ENCODE results near the gene MYO15A. TPM values are rescaled to one million over a fixed set of nuclear protein-coding genes. Genes with fewer than 3 reads are reported as not detected.

MYO15A gene
- total RNA-seq, 1 donor from 2014 or later = 0.31 TPM

DNA sequence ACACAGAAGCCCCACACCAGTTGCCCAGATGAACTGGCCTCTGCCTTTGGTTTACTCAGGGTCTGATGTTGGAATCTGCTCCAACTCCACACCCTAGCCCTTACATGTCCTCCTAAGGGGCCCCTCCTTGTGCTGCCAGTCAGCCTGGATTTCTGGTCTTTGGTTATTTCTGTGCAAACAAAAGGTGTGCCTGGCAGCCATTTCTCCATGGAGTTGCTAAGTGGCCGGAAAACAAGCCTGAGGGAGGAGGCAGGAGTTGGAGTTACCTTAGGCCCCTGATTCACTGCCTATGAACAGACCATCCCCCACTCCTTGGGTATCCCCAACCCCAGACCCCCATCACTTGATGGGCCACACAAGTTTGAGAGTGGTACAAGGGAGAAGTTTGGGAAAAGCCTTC lies 70.6 kb downstream of the MYO15A start:
- intact Hi-C loops (cut with micrococcal nuclease) = no loop called here
- Mint-ChIP-seq H3K27ac (peak overlapping the region; percentile 44), H3K4me1 (ENCODE audit: low read depth) (peaks cover 26% of the 10 kb centered on the region)

DNA sequence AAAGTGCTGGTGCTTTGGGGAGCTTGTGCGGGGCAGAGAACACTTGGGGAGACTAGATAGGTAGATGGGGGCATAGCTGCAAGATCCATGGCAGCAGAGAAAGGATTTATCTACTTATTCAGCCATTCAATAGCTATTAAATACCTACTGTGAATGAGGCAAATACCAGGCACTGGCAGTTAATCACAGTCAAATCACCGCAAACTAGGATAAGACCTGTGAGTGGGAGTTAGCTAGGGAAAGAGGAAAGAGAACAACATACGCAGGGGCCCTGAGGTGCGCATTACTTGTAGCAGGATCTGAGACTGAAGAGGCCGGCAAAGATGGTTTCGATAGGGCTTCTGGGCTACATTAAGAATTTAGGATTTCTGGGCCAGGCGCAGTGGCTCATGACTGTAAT lies 71.2 kb downstream of the MYO15A start:
- Mint-ChIP-seq H3K9me3 (no peaks in the 10 kb centered on the region), H3K36me3 (ENCODE audit: low read depth) (peaks cover 6% of the 10 kb centered on the region), H3K4me3 (no peak overlapping the region), H3K27me3 (ENCODE audit: insufficient read depth) (no peaks in the 10 kb centered on the region), H3K27ac (peak overlapping the region; percentile 63), H3K4me1 (ENCODE audit: low read depth) (peaks cover 28% of the 10 kb centered on the region)
- intact Hi-C loops (cut with micrococcal nuclease) = loop anchor here (5.0 kb wide), 6 partner anchors 208 to 742 kb away; partner anchors contain the start of genes DRC3, RAI1, SREBF1 and TOM1L2
- DNase-seq (ENCODE audit: low spot score) = no peak

More for the DNA sequence above, 70.6 kb downstream of the MYO15A start:
- Mint-ChIP-seq H3K27me3 (ENCODE audit: insufficient read depth) (no peaks in the 10 kb centered on the region), H3K4me3 (no peak overlapping the region), H3K36me3 (ENCODE audit: low read depth) (peaks cover 3% of the 10 kb centered on the region), H3K9me3 (no peaks in the 10 kb centered on the region)
- DNase-seq (ENCODE audit: low spot score) = no peak

DNA sequence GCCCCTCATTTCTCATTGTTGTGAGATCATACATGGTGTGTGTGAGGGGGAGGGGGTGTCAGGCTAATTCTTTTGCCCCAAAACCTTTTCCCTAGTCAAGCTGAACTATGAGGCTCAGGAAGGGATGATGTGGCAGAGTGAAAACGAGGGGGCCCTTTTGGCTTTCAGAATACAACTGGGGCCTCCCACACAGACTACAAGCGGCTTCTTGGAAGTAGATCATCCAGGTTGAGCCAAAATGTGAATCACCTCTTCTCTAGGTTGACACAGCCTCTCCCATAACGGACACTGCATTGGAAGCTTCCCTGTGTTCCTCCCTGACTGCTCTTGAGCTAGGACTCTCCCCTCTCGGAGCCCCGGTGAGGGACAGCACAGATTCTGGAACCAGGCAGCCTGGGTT lies 72.8 kb downstream of the MYO15A start:
- intact Hi-C loops (cut with micrococcal nuclease) = loop anchor here (5.0 kb wide), 6 partner anchors 209 to 741 kb away; partner anchors contain the start of genes DRC3, RAI1, SREBF1 and TOM1L2
- H3K27me3 Mint-ChIP-seq (ENCODE audit: insufficient read depth) = no peaks in the 10 kb centered on the region

DNA sequence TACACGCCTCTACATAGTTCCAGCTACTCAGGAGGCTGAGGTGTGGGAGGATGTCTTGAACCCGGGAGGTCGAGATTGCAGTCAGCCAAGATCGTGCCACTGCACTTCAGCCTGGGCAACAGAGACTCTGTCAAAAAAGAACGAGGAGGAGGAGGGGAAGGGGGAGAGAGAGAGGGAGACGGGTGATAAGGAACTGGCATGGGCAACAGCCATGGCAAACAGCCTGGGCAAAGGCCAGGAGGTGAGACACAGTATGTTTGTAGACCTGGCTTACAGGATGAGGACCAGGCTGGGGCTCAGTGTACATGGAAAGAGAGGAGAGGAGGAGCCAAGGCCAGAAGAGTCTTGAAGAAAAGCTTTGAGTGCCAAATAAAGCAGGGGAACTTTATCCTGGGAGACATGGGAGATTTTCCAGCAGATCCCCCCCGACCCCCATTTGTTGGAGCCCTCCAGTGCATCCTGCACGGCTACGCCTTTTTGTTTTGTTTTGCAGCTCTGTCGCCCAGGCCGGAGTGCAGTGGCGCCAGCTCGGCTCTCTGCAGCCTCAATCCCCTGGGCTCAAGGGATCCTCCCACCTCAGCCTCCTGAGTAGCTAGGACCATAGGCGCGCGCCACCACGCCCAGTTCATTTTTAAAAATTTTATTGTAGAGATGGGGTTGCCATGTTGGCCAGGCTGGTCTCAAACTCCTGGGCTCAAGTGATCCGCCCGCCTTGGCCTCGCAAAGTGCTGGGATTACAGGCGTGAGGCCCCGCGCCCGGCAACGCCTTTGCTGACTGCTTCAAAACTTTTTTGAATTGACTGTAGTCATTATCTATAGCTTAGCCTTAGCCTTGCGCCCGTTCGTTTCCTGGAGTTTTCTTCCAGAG lies 73.8 kb downstream of the MYO15A start:
- Mint-ChIP-seq H3K4me3 (peak overlapping the region; percentile 98), H3K36me3 (ENCODE audit: low read depth) (peaks cover 26% of the 10 kb centered on the region), H3K4me1 (ENCODE audit: low read depth) (peaks cover 52% of the 10 kb centered on the region), H3K27ac (peak overlapping the region; percentile 97), H3K9me3 (no peaks in the 10 kb centered on the region), H3K27me3 (ENCODE audit: insufficient read depth) (no peaks in the 10 kb centered on the region)
- intact Hi-C loops (cut with micrococcal nuclease) = loop anchor here (2.0 to 5.0 kb wide), 7 partner anchors 132 to 740 kb away; partner anchors contain the start of genes DRC3, RAI1, SMCR8 and SREBF1
- DNase-seq (ENCODE audit: low spot score) = no peak

More for the DNA sequence above, 72.8 kb downstream of the MYO15A start:
- no peak for DNase-seq (ENCODE audit: low spot score)
- H3K9me3 Mint-ChIP-seq = no peaks in the 10 kb centered on the region
- peaks cover 42% of the 10 kb centered on the region for H3K4me1 Mint-ChIP-seq (ENCODE audit: low read depth)
- peaks cover 18% of the 10 kb centered on the region for H3K36me3 Mint-ChIP-seq (ENCODE audit: low read depth)
- H3K4me3 Mint-ChIP-seq = peak overlapping the region; percentile 98
- H3K27ac Mint-ChIP-seq = peak overlapping the region; percentile 97

DNA sequence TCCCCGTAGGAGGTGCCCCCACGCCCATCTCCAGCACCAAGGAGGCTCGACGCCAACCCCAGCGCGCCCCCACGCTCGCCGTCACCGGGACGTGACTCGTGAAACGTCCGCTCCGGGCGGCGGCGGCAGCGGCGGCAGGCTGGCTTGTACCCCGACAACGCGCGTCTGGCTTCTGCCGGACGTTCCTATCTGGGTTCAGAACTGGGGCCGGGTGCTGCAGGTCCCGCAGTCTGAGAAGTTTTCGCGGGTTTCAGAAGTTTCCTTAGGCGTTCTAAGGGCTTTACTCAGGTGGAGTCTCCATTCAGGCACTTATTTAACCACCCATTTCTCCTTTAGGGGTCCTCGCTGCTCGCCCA lies 74.4 kb downstream of the MYO15A start:
- peak overlapping the region; percentile 97 for H3K27ac Mint-ChIP-seq
- H3K4me3 Mint-ChIP-seq = peak overlapping the region; percentile 98
- intact Hi-C loops (cut with micrococcal nuclease) = loop anchor here (1.0 to 5.0 kb wide), 13 partner anchors 25 to 739 kb away; partner anchors contain the start of genes ATPAF2, DRC3, GID4 and LLGL1
- no peaks in the 10 kb centered on the region for H3K27me3 Mint-ChIP-seq (ENCODE audit: insufficient read depth)
- peaks cover 58% of the 10 kb centered on the region for H3K4me1 Mint-ChIP-seq (ENCODE audit: low read depth)
- peaks cover 31% of the 10 kb centered on the region for H3K36me3 Mint-ChIP-seq (ENCODE audit: low read depth)
- peak; percentile 81 for DNase-seq (ENCODE audit: low spot score)
- no peaks in the 10 kb centered on the region for H3K9me3 Mint-ChIP-seq

DNA sequence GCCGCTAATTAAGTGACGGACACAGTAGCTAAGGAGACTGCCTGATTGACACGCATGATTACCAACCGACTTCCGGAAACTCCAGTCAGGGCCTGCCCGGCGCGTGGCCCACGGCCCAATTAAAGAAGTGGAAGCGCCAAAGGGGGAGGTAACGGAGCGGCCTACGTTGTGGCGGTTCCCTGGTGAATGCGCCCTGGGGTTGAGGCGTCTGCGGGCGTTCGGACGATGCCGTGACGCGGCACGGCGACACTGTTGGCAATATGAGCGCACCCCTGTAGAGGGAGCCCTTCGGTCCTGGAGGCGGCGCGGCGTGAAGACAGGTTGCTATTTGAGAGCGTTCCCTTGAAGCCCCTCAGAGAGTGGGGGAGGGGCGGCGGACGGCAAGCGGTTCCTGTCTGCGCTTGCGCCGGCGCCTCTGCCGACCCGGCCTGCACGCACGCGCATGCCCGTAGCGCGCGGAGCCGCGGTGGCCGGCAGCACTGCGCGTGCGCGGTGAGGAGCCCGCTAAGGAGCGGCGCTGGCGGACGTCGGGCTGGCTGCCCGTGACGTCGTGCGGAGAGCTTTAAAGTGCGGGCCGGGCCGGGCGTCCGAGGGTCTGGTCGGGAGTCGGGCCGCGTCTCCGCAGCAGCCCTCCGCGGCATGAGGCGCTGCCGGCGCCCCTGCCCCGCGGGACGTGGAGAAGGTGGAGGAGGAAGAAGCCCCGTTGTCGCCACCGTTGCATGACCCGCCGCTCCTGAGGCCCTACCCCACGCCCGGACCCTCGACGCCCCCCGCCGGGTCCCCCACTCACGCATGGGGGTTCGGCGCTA lies 75.0 kb downstream of the MYO15A start, which contains the start of gene ALKBH5:
ALKBH5 (plus strand) TSS at position 495 of the 809 bp plus-strand sequence. CDS start 416 bp downstream, outside the sequence.
- Mint-ChIP-seq H3K4me1 (ENCODE audit: low read depth) (peaks cover 64% of the 10 kb centered on the region), H3K27ac (peak within 1 kb of the TSS; percentile 97), H3K4me3 (peak within 1 kb of the TSS; percentile 98), H3K36me3 (ENCODE audit: low read depth) (peaks cover 37% of the 10 kb centered on the region), H3K9me3 (no peaks in the 10 kb centered on the region), H3K27me3 (ENCODE audit: insufficient read depth) (no peaks in the 10 kb centered on the region)
- DNase-seq (ENCODE audit: low spot score) = peak; percentile 95
- intact Hi-C loops (cut with micrococcal nuclease) = loop anchor here (1.0 to 5.0 kb wide), 14 partner anchors 25 to 739 kb away; partner anchors contain the start of genes ATPAF2, DRC3, GID4 and LLGL1

DNA sequence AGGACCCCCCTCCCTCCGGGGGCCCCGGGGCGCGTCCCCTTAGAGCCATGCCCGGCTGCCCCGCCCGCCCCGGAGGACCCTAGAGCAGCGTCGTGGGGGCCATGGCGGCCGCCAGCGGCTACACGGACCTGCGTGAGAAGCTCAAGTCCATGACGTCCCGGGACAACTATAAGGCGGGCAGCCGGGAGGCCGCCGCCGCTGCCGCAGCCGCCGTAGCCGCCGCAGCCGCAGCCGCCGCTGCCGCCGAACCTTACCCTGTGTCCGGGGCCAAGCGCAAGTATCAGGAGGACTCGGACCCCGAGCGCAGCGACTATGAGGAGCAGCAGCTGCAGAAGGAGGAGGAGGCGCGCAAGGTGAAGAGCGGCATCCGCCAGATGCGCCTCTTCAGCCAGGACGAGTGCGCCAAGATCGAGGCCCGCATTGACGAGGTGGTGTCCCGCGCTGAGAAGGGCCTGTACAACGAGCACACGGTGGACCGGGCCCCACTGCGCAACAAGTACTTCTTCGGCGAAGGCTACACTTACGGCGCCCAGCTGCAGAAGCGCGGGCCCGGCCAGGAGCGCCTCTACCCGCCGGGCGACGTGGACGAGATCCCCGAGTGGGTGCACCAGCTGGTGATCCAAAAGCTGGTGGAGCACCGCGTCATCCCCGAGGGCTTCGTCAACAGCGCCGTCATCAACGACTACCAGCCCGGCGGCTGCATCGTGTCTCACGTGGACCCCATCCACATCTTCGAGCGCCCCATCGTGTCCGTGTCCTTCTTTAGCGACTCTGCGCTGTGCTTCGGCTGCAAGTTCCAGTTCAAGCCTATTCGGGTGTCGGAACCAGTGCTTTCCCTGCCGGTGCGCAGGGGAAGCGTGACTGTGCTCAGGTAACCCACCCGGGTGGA lies 75.8 kb downstream of the MYO15A start:
- Mint-ChIP-seq H3K9me3 (no peaks in the 10 kb centered on the region), H3K36me3 (ENCODE audit: low read depth) (peaks cover 39% of the 10 kb centered on the region), H3K27ac (peak overlapping the region; percentile 90), H3K4me1 (ENCODE audit: low read depth) (peaks cover 65% of the 10 kb centered on the region), H3K4me3 (peak overlapping the region; percentile 98), H3K27me3 (ENCODE audit: insufficient read depth) (no peaks in the 10 kb centered on the region)
- DNase-seq (ENCODE audit: low spot score) = peak; percentile 65
- intact Hi-C loops (cut with micrococcal nuclease) = loop anchor here (1.0 to 5.0 kb wide), 7 partner anchors 43 to 738 kb away; partner anchors contain the start of genes DRC3, RAI1, SREBF1 and TOM1L2

DNA sequence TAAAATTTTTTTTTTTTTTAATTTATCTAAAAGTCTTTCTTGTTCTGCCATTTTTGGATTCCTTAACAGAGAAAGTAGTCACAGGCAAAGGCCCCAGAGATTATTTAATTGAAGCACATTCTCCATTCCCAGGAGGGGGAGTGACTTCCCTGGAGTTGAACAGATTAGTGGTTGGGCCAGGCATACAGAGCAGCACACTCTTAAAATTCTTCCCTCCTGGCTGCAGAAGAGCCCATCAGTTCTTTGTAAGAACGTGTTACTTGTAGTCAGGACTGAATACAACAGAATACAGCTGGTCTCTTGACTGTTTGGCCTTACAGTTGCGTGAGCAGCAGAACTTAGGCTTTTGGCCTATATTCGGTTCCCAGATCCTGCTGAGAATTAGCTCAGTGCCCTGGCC lies 76.8 kb downstream of the MYO15A start:
- H3K4me3 Mint-ChIP-seq = peak overlapping the region; percentile 98
- intact Hi-C loops (cut with micrococcal nuclease) = no loop called here

DNA sequence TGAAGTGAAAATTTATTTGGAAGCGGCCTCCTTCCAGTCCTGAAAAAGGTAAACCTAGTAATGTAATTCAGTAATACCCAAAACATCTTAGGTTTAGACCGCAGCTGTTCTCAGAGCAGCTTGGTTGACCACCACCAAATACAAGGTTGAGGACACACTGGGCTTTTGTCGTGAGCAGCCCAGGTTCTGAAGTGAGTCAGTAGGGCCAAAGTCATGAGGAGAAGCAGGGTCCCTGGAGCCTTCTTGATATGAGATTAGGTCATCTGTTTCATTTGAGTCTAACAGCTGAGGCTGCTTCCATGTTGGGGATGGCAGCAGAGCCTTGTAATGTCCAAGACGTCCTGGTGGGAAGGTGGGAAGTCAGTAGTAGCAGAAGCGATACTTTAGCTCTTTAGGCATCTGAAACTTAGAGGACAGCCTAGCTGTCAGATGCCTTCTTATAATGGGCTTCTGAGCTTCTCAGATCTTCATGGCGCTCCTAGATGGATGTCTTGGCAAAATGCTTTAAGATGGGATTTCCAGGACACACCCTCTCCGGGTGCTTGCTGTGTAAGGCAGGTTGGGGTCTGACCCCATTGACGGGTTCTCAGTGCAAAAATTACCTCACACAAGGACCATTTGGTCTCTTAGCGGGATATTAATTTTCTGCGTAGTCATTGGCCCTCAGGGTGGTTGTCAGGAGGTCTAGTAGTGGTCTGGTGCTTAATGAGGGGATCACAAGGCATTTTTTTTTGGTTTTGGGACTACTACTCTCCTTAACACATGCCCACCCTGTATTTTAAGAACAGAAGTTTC lies 77.5 kb downstream of the MYO15A start:
- peaks cover 67% of the 10 kb centered on the region for H3K4me1 Mint-ChIP-seq (ENCODE audit: low read depth)
- H3K4me3 Mint-ChIP-seq = peak overlapping the region; percentile 98
- no peaks in the 10 kb centered on the region for H3K27me3 Mint-ChIP-seq (ENCODE audit: insufficient read depth)
- H3K36me3 Mint-ChIP-seq (ENCODE audit: low read depth) = peaks cover 46% of the 10 kb centered on the region
- no peak for DNase-seq (ENCODE audit: low spot score)
- H3K9me3 Mint-ChIP-seq = no peaks in the 10 kb centered on the region
- intact Hi-C loops (cut with micrococcal nuclease) = no loop called here
- peak overlapping the region; percentile 90 for H3K27ac Mint-ChIP-seq

More for the DNA sequence above, 76.8 kb downstream of the MYO15A start:
- Mint-ChIP-seq H3K36me3 (ENCODE audit: low read depth) (peaks cover 44% of the 10 kb centered on the region), H3K27ac (peak overlapping the region; percentile 90), H3K9me3 (no peaks in the 10 kb centered on the region), H3K27me3 (ENCODE audit: insufficient read depth) (no peaks in the 10 kb centered on the region), H3K4me1 (ENCODE audit: low read depth) (peaks cover 68% of the 10 kb centered on the region)
- DNase-seq (ENCODE audit: low spot score) = no peak

DNA sequence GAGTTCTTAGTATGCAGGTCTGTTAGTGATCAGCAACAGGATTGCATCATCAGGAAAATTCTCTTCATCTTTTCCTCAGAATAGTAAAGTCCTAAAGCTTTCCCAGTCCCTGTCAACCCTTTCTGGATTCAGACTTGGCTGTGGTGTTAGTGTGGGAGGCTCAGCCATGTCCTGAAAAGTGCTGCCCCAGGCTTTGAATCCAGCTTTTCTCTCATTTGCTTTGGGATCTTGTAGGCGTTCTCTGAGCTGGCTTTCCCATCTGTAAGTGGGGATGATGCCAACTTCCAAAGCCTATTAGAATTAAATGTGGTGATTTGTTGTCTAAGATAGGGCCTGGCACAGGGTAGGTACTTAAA lies 78.0 kb downstream of the MYO15A start:
- peak overlapping the region; percentile 98 for H3K4me3 Mint-ChIP-seq
- H3K27me3 Mint-ChIP-seq (ENCODE audit: insufficient read depth) = no peaks in the 10 kb centered on the region
- H3K9me3 Mint-ChIP-seq = no peaks in the 10 kb centered on the region
- intact Hi-C loops (cut with micrococcal nuclease) = no loop called here
- H3K4me1 Mint-ChIP-seq (ENCODE audit: low read depth) = peaks cover 67% of the 10 kb centered on the region
- DNase-seq (ENCODE audit: low spot score) = no peak
- H3K27ac Mint-ChIP-seq = no peak overlapping the region
- H3K36me3 Mint-ChIP-seq (ENCODE audit: low read depth) = peaks cover 46% of the 10 kb centered on the region

DNA sequence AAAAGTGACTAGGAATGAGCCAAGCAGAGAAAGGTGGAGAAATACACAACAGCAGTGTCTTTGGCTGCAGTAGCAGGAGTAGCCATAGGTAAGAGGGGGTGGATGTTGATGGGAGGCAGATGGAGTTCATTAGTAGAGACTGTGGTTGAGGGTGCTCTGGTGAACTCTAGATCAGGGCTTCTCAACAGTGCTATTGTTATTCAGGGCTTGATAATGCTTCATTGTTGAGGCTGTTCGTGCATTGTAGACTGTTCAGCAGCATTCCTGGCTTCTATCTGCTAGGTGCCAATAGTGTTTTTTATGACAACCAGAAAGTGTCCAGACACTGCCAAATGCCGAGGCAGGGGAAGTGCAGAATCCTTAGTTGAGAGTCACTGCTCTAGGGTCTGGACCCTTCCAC lies 78.7 kb downstream of the MYO15A start:
- H3K4me1 Mint-ChIP-seq (ENCODE audit: low read depth) = peaks cover 67% of the 10 kb centered on the region
- peaks cover 46% of the 10 kb centered on the region for H3K36me3 Mint-ChIP-seq (ENCODE audit: low read depth)
- DNase-seq (ENCODE audit: low spot score) = no peak
- H3K4me3 Mint-ChIP-seq = peak overlapping the region; percentile 98
- intact Hi-C loops (cut with micrococcal nuclease) = no loop called here
- H3K27me3 Mint-ChIP-seq (ENCODE audit: insufficient read depth) = no peaks in the 10 kb centered on the region
- no peaks in the 10 kb centered on the region for H3K9me3 Mint-ChIP-seq
- H3K27ac Mint-ChIP-seq = peak overlapping the region; percentile 38
